Activated gamma-delta T cell treated with anti-CD3 and anti-CD28 coated beads, Interleukin-2, amount 50 U/mL, for 16 hours (primary cell): ENCODE results near the gene PRDX2.
"Not testable (repeated sequence)": the region's sequence is repeated elsewhere in the genome, so short reads cannot be mapped to it uniquely, and the experiment has no call there.

ENCODE experiments used
- DNase-seq: peaks from one replicate; pipeline ENCODE4 v3.0.0-alpha.2; 2020; ENCODE audit warnings: low read depth

PRDX2 gene

GRCh38 chr19:12825254-12826131 lies 23.9 kb upstream of the PRDX2 start:
- DNase-seq: no peak

- no peak for DNase-seq
Observed at GRCh38 chr19:12821761-12822160, 20.2 kb upstream of the PRDX2 start.

DNA sequence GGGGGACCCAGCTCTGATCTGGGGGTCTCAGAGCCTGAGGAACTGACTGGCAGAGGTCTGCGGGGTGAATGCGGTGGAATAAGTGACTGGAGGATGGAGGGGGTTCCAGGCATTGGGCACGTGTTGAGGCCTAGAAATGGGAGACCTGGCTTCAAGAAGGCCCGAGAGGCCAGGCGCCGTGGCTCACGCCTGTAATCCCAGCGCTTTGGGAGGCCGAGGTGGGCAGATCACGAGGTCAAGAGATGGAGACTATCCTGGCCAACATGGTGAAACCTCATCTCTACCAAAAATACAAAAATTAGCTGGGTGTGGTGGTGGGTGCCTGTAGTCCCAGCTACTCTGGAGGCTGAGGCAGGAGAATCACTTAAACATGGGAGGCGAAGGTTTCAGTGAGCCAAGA lies 16.2 kb upstream of the PRDX2 start:
- not testable (repeated sequence) for DNase-seq

DNA sequence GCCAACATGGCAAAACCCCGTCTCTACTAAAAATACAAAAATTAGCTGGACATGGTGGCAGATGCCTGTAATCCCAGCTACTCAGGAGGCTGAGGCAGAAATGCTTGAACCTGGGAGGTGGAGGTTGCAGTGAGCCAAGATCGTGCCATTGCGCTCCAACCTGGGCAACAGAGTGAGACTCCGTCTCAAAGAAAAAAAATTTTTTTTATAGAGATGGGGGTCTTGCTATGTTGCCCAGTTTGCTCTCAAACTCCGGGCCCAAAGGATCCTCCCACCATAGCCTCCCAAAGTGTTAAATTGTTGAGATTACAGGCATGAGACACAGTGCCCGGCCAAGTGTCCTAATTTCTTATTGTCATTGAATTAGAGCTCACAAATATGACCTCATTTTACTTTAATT lies 15.6 kb upstream of the PRDX2 start:
- DNase-seq: not testable (repeated sequence)

DNA sequence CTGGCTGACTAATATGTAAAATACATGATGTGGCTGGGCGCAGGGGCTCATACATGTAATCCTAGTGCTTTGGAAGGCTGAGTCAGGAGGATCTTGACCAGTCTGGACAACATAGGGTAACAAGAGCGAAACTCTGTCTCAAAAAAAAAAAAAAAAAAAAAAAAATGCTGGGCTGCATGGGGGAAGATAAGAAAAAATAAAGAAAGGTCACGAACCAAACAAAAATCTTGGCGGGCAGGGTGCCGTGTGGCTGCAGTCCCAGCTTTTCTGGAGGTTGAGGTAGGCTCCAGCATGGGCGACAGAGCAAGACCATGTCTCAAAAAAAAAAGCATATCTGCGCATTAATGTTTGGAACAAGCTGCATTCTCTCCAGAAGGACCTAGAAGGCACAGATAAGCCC lies 13.5 kb upstream of the PRDX2 start:
- DNase-seq: no peak

DNA sequence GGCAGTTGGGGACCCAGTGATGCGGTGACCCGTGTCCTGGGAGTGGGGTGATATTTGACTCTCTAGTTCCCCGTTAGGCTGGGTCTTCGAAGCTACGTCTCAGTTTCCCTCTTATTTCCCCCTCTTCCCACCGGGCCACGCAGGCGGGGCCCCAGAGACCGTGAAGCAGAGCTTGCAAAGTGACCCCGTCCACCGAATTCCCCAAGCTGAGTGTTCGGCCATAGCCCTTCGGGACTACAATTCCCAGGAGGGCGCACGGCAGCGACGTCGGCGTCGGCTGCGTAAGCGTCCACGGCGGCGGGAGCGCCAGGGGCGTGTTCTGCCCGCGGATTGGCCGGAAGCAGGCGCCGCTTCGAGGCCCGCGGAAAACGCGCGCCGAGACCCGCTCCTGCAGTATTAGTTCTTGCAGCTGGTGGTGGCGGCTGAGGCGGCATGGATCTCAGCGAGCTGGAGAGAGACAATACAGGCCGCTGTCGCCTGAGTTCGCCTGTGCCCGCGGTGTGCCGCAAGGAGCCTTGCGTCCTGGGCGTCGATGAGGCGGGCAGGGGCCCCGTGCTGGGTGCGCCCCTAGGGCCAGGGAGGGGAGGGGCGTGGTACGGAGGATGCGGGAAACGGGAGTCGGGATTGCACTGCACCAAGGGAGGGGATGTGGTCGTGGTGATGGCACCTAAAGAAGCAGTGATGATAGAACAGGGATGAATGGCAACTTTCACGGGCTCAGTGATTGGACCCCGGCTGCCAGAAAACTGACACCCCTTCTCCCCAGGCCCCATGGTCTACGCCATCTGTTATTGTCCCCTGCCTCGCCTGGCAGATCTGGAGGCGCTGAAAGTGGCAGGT lies 4.9 kb upstream of the PRDX2 start, which contains the start of gene RNASEH2A:
Gene RNASEH2A, plus strand, starts transcription at position 343 of the 840 bp plus-strand sequence. Its CDS starts 90 bp downstream, at position 433.
- DNase-seq: peak; percentile 78

DNA sequence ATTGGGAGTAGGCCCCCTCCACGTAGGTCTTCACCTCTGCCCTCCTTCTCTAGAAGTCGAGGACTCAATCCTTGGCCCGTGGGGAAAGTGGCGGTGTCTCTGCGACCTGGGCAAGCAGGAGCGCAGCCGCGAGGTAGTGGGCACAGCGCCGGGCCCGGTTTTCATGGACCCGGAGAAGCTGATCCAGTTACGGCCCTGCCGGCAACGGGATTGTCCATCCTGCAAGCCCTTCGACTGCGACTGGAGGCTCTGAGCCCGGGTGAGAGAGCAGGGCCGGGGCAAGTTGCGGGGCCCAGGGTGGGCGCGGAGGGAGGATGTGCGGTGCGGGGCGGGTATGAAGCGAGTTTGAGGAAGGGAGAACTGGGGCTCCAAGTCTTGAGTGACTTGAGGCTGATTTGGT lies 2.5 kb upstream of the PRDX2 start:
- DNase-seq: no peak

DNA sequence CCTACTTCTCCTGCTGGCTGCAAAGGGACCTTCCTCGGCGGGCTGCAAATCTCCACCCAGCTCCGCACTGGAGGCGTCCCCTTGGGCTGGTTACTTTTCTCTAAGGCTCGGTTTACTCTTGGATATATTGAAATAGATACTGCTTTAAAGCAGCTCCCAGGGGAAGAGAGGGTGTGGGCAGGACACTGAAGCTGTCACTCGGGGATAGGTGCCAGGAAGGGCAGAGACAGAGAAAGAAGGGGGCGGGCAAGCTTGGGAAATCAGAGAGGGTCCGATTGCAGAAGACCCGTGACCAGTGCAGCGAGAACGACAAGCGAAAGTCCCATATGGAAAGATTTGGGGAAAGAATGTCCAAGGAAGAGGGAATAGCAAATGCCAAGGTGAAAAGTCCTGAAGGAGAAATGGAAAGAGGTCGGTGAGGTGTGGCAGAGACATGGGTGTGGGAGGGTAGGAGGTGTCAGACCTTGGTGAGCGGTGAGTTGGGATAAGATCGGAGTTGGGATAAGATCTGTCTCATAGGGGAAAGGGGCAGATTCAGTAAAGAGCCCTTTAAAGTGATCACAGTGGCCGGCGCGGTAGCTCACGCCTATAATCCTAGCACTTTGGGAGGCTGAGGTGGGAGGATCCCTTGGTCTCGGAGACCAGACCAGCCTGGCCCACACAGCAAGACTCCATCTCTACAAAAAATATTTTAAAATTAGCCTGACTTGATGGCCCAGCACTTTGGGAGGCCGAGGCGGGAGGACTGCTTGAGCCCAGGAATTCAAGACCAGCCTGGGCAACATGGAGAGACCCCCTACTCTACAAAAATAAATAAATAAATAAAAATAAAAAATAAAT lies 887 bp upstream of the PRDX2 start:
- DNase-seq: no peak

- DNase-seq: no peak
Observed at GRCh38 chr19:12800923-12801465, 606 bp downstream of the PRDX2 start.

DNA sequence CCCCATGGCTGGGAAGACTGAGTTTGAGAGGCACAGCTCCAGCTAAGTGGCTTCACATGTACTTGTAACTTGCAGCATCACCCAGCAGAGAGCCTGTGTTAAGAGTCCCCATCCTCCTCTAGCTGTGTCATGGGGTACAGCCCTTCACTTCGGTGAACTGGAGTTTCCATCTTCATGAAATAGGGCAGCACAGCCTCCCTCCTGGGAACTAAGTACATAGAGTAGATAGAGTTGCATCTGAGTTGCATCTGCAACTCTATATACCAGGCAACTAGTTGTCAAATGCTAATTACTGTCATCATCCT lies 1.2 kb downstream of the PRDX2 start:
- DNase-seq: no peak

DNA sequence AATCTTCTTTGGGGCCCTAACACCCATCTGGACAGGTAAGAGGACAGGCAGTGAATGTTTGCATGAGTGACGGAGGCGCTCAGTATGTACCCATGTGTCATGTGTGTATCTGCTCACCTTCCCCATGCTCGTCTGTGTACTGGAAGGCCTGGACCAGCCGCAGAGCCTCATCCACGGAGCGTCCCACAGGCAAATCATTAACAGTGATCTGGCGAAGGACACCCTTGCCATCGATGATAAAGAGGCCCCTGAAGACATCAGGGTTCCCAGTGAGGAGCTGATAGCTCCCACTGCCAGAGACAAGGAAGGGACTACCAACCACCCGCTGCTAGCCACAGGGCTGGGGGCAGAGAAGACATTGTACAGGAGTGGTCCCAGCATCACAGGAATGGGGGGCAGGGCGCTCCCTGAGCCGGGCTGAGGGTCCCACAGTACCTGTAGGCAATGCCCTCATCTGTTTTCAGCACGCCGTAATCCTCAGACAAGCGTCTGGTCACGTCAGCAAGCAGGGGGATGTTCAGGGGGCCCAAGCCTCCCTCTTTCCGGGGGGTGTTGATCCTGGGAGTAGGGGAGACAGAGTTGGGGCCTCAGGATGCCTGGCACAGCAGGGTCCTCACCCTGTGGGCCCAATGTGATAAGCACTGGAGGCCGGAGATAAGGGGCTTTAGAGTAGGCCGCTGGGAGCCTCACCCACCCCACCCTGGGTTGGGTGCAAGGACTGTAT lies 1.7 kb downstream of the PRDX2 start:
- DNase-seq: no peak

GRCh38 chr19:12797607-12798006 lies 4.0 kb downstream of the PRDX2 start:
- not testable (repeated sequence) for DNase-seq

- DNase-seq: no peak
Observed at GRCh38 chr19:12797141-12797587, 4.4 kb downstream of the PRDX2 start.

DNA sequence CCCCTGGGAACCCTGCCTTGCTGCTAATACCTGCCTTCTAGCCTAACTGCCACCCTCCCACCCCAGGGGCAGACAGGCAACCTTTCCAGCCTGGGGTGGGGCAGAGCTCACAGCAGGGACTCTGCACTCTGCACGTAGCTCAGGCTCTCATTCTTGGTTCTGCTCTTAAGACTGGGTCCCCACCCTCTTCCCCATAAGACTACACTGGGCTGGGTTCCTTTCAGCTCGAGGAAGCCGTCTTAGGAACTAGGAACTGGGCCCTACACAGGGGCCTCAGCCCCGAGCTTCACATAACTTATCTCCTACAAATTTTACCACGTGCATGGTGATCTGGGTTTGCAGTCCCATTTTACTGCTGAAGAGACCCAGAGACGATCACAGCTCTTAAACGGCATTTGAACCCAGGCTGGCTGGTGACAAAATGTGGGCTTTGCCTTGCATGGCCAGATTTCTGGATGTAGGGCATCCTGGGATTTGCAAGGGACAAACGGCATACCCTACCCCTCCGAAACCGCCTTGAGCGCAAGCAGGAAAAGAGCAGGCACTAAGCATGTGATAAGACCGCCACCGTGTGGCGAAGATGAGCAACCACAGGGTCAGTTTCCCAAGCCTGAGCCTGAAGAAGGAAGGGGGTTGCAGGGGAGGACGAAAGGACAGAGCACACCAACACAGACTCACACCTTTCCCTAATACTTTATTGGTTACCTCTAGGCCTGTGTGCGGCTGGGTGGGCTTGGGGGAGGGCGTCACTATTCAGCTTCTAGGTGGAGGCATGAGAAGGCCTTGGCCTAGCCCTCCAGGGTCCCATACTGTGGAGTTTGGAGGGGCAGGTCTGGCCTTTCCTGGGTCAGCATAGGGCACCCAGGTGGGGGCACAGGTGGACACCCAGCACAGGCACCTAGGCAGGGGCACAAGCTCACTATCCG lies 5.2 kb downstream of the PRDX2 start:
- DNase-seq: peak; percentile 65

GRCh38 chr19:12794971-12795381 lies 6.6 kb downstream of the PRDX2 start:
- no peak for DNase-seq

- DNase-seq: no peak
Observed at GRCh38 chr19:12794196-12794941, 7.2 kb downstream of the PRDX2 start.

DNA sequence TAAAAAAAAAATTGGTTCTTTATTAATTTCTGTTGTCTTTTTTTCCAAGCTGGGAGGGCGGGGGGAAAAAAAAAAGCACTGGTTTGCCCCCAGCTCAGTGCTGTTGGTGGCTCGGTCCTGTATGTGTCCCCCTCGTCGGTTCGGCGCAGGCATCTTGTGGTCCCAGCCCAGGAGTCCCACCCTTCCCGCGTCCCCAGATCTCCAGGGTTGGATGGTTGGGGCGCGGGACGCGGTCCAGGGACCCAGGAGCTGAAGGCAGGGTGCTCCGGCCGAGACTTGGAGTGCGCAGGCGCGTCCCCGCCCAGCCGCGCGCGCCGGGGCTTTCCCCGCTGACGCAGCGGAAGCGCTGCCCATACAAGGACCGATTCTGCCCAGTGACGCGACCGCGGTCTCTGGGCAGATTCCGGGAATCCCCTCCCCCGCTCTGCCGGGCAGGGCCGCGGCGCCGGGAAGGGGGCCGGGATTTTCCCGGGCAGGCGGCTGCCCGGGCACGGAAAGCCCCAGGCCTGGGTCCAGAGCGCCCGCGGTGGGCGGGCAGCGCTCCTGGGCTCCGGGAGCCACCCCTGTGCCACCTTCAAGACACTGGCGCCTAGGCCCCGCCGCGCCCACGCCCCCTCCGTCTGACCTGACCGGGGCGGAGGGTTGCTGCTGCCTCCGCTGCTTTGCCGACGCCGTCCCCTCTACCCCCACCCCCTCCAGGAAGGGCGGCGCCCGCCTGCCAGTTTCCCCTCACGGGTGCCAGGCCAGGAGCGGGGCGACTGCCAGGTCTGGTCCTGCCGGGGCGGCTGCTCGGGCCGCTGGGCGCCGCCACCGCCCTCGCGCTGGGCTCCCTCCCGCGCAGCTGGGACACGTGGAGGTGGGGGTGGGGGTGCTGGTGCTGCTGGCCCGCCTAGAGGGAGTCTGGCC lies 8.1 kb downstream of the PRDX2 start:
- DNase-seq: peak; percentile 87

DNA sequence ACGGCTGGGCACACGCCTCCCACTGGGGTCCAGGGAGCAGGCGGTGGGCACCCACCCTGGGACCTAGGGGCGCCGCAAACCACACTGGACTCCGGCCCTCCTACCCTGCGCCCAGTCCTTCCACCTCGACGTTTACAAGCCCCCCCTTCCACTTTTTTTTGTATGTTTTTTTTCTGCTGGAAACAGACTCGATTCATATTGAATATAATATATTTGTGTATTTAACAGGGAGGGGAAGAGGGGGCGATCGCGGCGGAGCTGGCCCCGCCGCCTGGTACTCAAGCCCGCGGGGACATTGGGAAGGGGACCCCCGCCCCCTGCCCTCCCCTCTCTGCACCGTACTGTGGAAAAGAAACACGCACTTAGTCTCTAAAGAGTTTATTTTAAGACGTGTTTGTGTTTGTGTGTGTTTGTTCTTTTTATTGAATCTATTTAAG lies 8.7 kb downstream of the PRDX2 start:
- no peak for DNase-seq
